Panc1 (cell line): ENCODE data around the gene RPL36. TPM values are rescaled to one million over a fixed set of nuclear protein-coding genes. Genes with fewer than 3 reads are reported as not detected.

ENCODE experiments used
- ATAC-seq: fragments of 200-7000 bp; cut with Tn5 transposase; 2 replicates; pipeline ENCODE4 v1.9.1; 2020; ENCODE audit warnings: mild to moderate bottlenecking, moderate library complexity
- BruUV-seq: library from RNA; stranded (reverse); fragments of 400-500 nt; replicated peaks from 2 replicates; lab custom pipeline; 2021; lab: Mats Ljungman, UMichigan
- CTCF ChIA-PET: fragments of 300-600 bp; sonication (Branson Sonifier 250); formaldehyde crosslinking; loops from one replicate; lab custom pipeline; 2022; ENCODE audit warnings: antibody characterized with exemption; lab: Charles Lee
- POLR2A ChIA-PET: fragments of 300-600 bp; sonication (Branson Sonifier 250); formaldehyde crosslinking; loops from one replicate; lab custom pipeline; 2022; ENCODE audit warnings: antibody characterized with exemption; lab: Charles Lee
- DNase-seq: peaks from one replicate; pipeline ENCODE4 v3.0.0-alpha.2; 2010; ENCODE audit warnings: low read depth, low spot score
- H3K27ac ChIP-seq: 2 replicates; pipeline ENCODE4 v1.5.1; 2011; ENCODE audit warnings: mild to moderate bottlenecking, low read length, inconsistent platforms
- H3K27me3 ChIP-seq: fragments of 200-500 bp; sonication (Bioruptor generic); 2 replicates; pipeline ENCODE4 v1.6.0; 2014; ENCODE audit warnings: low read length, inconsistent platforms; ENCODE audit not compliant: control insufficient read depth, insufficient read depth
- H3K36me3 ChIP-seq: fragments of 200-500 bp; sonication (Bioruptor generic); 2 replicates; pipeline ENCODE4 v1.5.1; 2014; ENCODE audit warnings: inconsistent platforms, mild to moderate bottlenecking, low read length, moderate library complexity; ENCODE audit not compliant: control insufficient read depth, insufficient read depth
- H3K4me1 ChIP-seq: 2 replicates; pipeline ENCODE4 v1.5.1; 2011; ENCODE audit warnings: inconsistent platforms, mild to moderate bottlenecking, low read length, moderate library complexity; ENCODE audit not compliant: control insufficient read depth, insufficient read depth
- H3K4me3 ChIP-seq, 2 experiments: 2 replicates each; pipeline ENCODE4 v1.5.1; 2011 to 2012; ENCODE audit warnings: low read depth in 2 of 2, low read length in 2 of 2, mild to moderate bottlenecking in 2 of 2, inconsistent platforms in 1 of 2, moderate library complexity in 1 of 2
- H3K9me3 ChIP-seq: fragments of 200-500 bp; sonication (Bioruptor generic); 2 replicates; pipeline ENCODE4 v1.5.1; 2014; ENCODE audit warnings: low read depth, mild to moderate bottlenecking, inconsistent platforms, low read length, moderate library complexity; ENCODE audit not compliant: control insufficient read depth, insufficient read depth
- SIN3A ChIP-seq: IDR thresholded peaks from 2 replicates; pipeline ENCODE4 v1.6.1; 2012; ENCODE audit warnings: low read depth, mild to moderate bottlenecking, low read length, moderate library complexity, borderline replicate concordance; ENCODE audit not compliant: insufficient read depth
- in situ Hi-C: cut with HindIII; loops from 2 replicates; pipeline ENCODE4 v1.10.0; 2016; ENCODE audit warnings: low sequenced_read_pairs, low pct_unique_long_range_greater_than_20kb
- intact Hi-C: fragments of 100-400 bp; cut with micrococcal nuclease; formaldehyde crosslinking; loops from one replicate; pipeline ENCODE4 v1.10.0; 2022; ENCODE audit not compliant: unreplicated experiment
- total RNA-seq: library from RNA; stranded (reverse); gene quantifications from one replicate; pipeline ENCODE4 v1.2.1, GENCODE V29; 2021; ENCODE audit not compliant: unreplicated experiment

The RPL36 gene
- total RNA-seq, 1 experiment from 2014 or later, result 465 TPM

DNA sequence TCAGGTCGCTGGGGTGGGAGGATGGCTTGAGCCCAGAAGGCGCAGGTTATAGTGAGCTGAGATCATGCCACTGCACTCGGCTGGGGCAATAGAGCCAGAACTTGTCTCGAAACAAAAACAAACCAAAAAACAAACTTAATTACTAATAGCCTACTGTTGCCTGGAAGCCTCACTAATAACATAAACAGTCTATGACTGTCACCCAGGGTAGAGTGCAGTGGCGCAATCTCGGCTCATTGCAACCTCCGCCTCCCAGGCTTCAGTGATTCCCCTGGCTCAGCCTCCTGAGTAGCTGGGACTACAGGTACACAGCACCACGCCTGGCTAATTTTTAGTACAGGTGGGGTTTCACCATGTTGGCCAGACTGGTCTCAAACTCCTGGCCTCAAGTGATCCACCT, 48.3 kb downstream of the RPL36 start:
- in situ Hi-C loops (no loop called here), intact Hi-C loops (no loop called here)
- BruUV-seq, result no TSS peak
- H3K27ac ChIP-seq, result no peak overlapping the region
- ChIA-PET POLR2A (interaction anchor here (0.7 kb wide), 1 partner anchor 59 kb away, joined by 10 read pairs; no protein-coding TSS in a partner anchor), CTCF (interaction anchor here (0.6 kb wide), 1 partner anchor 24 kb away, joined by 5 read pairs; no protein-coding TSS in a partner anchor)
- no peak for DNase-seq
- TF ChIP-seq SIN3A, result no peak
- no peaks in the 10 kb centered on the region for H3K27me3 ChIP-seq
- H3K4me3 ChIP-seq, result no peak overlapping the region
- no peaks in the 10 kb centered on the region for H3K9me3 ChIP-seq
- ATAC-seq, result no peak
- H3K36me3 ChIP-seq, result no peaks in the 10 kb centered on the region
- H3K4me1 ChIP-seq, result no peaks in the 10 kb centered on the region

Other genes with a start within 250 kb of the RPL36 start
- not detected for gene ZNRF4, start 234.9 kb upstream of the RPL36 start, total RNA-seq
- 2.3 TPM for gene TINCR, start 122.3 kb upstream of the RPL36 start, total RNA-seq
- gene SAFB2, start 67.5 kb upstream of the RPL36 start, total RNA-seq, result 83.5 TPM
- 83.0 TPM for gene SAFB, start 67.2 kb upstream of the RPL36 start, total RNA-seq
- 93.5 TPM for gene MICOS13, start 9.8 kb upstream of the RPL36 start, total RNA-seq
- 6.0 TPM for gene HSD11B1L, start 9.3 kb upstream of the RPL36 start, total RNA-seq
- 93.0 TPM for gene LONP1, start 29.9 kb downstream of the RPL36 start, total RNA-seq
- gene CATSPERD, start 30.3 kb downstream of the RPL36 start, total RNA-seq, result 0.08 TPM
- 5.9 TPM for gene PRR22, start 94.5 kb downstream of the RPL36 start, total RNA-seq
- gene DUS3L, start 100.9 kb downstream of the RPL36 start, total RNA-seq, result 39.6 TPM
- gene NRTN, start 114.8 kb downstream of the RPL36 start, total RNA-seq, result 0.80 TPM
- gene FUT6, start 149.4 kb downstream of the RPL36 start, total RNA-seq, result not detected
- gene FUT3, start 161.2 kb downstream of the RPL36 start, total RNA-seq, result 0.36 TPM
- gene FUT5, start 180.2 kb downstream of the RPL36 start, total RNA-seq, result 0.10 TPM
- 242 TPM for gene NDUFA11, start 213.5 kb downstream of the RPL36 start, total RNA-seq
- 5.2 TPM for gene VMAC, start 214.6 kb downstream of the RPL36 start, total RNA-seq
- 9.2 TPM for gene CAPS, start 224.0 kb downstream of the RPL36 start, total RNA-seq